GM12874 (cell line): ENCODE measurements around the gene C14orf119.

Experiments used
- CTCF ChIP-seq: IDR thresholded peaks from 2 replicates; pipeline ENCODE4 v1.5.1; 2011; ENCODE audit warnings: low read depth, mild to moderate bottlenecking, control low read depth, low read length, moderate library complexity; ENCODE audit not compliant: insufficient read depth

Gene C14orf119

GRCh38 chr14:23056956-23057756 lies 38.1 kb upstream of the C14orf119 start, which contains the start of gene CDH24:
TSS of gene CDH24 (minus strand) at chr14:23057520. CDS start at chr14:23055733, 1,787 bp downstream.
- no peak for TF ChIP-seq CTCF

- TF ChIP-seq CTCF = peak; percentile 95
Measured at GRCh38 chr14:23057757-23058653, 37.3 kb upstream of the C14orf119 start.

GRCh38 chr14:23058654-23059504 lies 36.4 kb upstream of the C14orf119 start:
- TF ChIP-seq CTCF = no peak

- no peak for TF ChIP-seq CTCF
Measured at GRCh38 chr14:23060536-23061260, 34.6 kb upstream of the C14orf119 start.

- no peak for TF ChIP-seq CTCF
Measured at GRCh38 chr14:23062002-23062401, 33.3 kb upstream of the C14orf119 start.

- TF ChIP-seq CTCF = no peak
Measured at GRCh38 chr14:23063601-23064000, 31.7 kb upstream of the C14orf119 start.
